Measurements from ENCODE around the gene CTDSP2. TPM values are rescaled to one million over a fixed set of nuclear protein-coding genes. Genes with fewer than 3 reads are reported as not detected.
A peak's percentile ranks its signal among the peaks of the same experiment; 100 is the strongest.
"Not testable (repeated sequence)": the region's sequence is repeated elsewhere in the genome, so short reads cannot be mapped to it uniquely, and the experiment has no call there.

Gene CTDSP2
- total RNA-seq, 1 donor from 2014 or later: 49.8 TPM

DNA sequence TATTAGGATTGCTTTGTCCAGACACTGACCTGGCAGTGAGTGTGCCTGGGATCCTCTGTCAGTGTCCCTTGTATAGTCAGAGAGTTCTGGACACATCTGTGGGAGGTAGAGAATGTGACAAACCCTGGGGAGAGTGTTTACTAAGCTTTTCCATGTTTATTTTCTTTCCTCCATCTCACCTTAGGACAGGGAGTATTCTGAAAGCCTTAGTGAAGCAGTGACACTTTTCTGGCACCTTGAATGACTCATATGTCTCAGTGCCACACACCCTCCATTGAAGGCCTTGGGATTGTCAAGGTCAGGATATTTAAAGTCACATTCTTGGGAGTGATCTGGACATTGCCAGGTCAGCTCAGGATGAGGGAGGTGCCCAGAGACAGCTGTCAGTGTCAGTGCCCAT is 34.9 kb upstream of the CTDSP2 start:
- ATAC-seq: peak; percentile 82

DNA sequence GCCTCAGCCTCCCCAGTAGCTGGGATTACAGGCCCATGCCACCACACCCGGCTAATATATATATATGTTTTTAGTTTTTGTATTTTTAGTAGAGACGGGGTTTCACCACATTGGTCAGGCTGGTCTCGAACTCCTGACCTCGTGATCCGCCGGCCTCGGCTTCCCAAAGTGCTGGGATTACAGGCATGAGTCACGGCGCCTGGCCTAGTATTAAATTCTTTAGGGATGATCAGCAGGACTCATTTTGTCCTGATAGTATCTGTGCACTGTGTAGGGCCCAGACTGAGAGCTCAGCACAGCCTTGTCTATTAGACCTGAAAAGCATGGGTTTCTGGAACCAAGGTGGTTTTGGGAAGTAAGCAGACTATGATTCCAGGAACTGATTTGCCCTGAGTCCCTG is 34.5 kb upstream of the CTDSP2 start:
- ATAC-seq: peak; percentile 45

GRCh38 chr12:57877876-57878275 is 31.3 kb upstream of the CTDSP2 start:
- ATAC-seq: no peak

DNA sequence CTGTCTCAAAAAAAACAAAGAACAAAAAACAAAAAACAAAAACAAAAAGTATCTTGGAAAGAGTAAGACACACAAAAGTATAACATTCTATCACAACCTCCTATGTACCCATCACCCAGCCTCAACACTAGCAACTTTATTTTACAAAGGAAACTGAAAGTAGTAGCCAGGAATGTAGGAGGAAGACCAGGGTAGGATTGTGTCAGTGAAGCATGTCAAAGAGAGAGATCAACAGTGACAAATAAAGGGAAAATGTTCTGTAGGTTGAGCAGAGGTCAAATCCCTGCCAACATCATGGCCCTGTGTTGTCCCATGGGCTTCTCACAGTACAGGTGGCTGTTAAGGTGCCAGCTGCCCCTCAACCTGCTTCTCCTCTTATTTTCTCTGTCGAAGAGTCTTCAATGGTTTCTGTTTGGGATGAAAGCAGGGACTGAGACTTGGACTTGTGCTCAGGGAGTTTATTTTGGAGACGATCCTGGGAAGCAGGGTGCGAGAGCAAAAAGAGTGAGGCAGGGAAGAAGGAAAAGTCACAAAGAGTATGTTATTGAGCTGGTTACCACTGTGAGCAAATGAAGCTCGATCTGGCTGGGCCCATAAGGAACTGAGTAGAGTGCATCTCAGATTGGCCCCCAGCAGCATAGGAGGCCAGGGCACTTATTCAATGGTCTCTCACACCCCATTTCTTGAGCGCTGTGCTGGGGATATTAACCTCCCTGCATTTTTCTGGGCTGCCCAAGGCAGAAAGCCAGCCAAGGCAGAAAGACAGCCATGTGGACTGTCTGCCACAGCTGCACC is 29.4 kb upstream of the CTDSP2 start:
- no peak for ATAC-seq

DNA sequence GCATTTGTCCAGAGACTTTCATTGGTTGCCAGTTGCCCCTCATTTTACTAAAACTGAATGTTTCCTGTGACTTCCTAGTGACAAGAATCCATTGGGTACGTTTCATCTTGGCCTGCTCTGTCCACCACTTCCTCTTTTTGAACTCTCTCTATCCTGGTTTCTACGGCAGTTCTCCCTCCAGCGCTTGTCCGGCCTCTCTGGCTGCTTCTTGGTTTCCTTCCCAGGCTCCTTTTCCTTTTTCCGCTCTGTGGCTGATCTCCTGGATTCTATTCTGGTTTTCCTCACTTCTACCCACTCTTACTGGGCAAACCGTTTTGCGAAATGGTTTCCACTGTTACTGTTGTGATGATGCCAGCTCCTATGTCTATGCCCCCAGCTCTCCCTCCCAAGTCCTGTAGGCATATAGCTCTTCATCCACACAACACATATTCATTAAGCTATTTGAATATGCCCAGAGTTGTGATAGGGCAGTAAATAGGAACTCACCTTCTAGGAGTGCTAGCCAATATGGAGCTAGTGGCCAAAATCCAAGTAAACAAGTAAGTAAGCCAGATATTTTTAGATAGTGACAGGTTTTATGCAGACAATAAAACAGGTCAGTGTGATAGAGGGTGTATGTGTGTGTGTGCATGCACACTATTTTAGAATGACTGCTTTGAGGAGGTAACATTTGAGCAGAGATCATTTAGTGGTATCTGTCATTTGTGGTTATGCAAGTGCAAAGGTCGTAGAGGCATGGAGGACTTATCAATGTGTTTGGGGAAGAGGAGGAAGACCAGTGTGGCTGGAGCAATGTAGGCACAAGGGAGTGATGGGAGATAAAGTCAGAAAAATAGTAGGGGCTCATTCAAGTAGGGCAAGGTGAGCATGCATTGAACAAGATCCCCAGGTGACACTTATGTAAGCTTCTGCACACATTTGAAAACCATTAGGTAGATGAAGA is 27.9 kb upstream of the CTDSP2 start:
- ATAC-seq: no peak

GRCh38 chr12:57872362-57872761 is 25.8 kb upstream of the CTDSP2 start:
- no peak for ATAC-seq

DNA sequence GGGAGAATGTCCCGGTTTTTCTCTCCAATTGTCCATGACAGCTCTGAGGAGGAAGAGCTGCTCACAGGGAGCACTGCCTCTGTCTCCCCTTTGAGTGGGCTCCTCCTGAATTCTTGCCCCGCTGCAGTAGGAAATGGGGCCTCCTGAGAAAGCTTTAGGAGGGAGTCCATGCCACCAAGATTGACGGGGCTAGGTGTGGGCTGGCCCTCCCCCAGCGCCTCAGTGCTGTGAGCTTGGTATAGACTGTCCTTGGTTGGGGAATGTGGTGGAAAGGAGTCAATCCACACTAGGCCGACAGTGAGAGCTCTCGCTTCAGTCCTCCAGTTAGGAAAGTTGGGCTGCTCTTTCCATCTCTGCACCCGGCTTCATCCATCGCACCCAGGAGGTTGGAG is 23.4 kb upstream of the CTDSP2 start:
- ATAC-seq: no peak

DNA sequence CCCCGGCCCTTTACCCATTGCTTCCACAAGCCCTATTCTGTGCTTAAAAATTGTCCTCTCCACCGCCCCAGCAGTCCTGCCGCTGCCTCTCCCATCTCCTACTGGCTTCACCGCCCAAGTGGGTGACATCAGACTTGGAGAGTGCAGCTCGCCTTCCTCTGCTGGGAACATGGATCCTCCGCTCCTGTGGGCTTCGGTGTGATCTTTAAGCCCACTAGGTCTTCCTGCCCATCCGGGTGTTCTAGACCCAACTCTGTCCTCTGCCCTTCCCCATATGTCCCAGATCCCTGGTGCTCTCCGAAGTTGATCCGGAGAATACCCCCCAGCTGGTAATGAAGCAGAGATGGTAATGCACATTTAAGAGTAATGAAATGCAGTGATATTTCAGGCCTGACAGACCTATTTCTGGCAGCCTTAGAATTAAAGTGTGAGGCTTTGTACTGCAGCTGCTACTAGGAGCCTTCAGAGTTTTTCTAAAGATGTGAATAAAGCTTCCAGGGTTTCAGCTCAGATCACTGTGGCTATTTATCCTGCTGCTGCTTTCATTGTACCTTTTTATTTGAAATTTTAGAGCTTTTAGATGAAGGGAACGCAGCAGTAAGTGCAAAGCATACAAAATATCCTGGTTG is 22.9 kb upstream of the CTDSP2 start:
- ATAC-seq: no peak

GRCh38 chr12:57868851-57869268 is 22.3 kb upstream of the CTDSP2 start:
- ATAC-seq: no peak

GRCh38 chr12:57868221-57868620 is 21.7 kb upstream of the CTDSP2 start:
- ATAC-seq: no peak

DNA sequence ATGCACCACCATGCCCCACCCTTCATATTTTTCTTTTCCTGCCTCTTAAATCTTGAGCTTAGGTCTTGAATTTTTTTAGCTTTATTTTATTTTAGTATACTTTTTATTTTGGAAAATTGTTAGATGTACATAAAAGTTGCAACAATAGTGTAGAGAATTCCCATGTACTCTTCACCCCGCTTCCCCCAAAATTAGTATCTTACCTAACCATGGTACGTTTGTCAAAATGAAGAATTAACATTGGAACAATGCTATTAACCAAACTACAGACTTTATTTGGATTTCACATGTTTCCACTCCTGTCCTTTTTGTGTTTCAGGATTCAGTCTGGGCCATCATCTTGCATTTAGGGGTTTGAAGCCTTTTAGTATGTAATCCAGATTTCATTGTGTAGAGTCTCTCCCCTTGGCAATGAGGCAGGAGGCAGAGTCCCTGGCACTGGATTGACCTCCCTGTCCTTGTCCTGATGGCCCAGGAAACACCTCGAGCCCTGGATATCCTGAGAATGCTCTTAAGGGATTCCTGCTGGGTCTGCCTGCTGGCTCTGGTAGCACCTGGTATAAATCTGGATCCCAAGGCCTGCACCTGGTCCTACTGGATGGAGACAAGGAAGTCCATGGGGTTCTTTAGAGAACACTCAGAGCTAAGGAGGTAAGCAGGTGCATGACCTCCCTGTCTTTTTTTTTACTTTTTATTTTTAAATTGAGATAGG is 19.9 kb upstream of the CTDSP2 start:
- no peak for ATAC-seq

DNA sequence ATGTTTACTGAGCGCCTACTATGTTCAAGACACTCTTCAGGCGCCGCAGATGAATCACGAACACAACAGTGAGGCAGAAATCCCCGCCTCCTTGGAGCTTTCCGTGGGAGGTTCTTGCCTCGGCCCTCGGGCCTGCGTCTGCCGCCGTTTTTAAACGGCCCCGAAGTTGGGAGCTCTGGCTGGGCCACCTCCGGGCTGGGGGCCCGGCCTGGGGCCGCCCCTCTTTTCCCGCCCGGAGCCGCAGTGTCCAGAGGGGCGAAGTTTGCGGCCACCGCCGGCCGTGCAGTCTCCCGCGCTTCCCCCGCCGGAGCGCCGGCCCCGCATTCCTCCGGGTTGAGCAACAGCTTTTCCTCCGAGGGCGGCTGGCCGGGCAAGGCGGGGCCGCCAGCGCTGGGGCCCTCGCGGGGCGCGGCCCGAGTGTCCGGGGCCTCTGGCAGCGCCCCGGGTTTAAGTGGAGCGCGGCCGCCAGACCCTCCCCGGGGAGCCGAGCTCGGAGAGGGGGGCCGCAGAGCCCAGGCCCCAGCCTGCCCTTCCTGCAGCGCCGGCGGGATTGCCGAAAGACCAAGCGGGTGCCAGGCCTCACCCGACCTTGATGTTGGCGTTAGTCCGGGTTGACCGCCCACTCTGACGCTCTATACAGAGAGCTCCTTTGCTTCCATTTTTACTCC is 18.7 kb upstream of the CTDSP2 start:
- ATAC-seq: peak; percentile 78

DNA sequence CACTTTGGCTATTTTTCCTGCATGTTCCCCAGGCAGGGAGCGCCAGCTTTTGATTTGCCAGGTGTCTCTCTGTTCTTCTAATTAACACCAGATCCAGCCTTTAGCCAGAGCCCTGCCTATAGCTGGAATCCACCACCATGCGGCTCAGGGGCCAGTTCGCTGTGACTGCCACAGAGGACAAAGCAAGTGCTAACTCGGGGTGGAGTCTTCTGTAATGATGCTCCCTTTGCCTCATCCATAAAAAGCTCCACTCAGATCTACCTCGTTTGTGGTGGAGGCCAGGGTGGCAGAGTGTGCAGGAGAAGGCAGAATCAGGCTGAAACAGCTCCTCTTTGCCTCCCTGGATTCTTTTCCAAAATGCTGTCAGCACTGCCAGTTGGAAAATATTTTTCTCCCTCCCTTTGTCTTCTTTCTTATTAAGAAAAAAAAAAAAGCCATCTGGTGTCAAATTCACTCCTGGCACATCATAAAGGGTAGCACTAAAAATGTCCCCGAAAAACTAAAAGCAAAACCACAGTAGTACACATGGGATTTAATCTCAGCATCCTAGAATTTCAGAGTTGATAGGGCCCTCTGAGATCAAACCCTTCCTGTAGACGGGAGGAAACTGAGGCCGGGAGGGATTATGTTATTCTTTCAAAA is 18.0 kb upstream of the CTDSP2 start:
- ATAC-seq: peak; percentile 33

DNA sequence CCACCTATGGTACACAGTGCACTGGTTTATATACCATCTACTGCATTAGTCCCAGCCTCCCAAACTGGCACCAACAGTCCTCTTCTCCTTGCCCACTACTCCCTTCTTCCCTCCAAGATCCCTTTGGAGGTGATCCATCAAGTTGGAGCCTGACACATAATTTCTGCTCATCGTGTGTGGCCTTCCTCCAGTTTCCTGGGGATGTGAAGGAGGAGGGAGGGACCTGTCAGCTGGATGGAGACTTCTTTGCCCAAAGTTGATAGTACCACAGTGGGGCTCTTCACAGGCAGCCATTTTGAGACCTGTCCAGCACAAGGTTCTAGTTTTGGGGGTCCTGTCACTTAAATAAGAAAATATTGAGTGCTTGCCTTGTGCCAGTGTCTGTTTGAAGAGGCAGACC is 17.1 kb upstream of the CTDSP2 start:
- ATAC-seq: no peak

DNA sequence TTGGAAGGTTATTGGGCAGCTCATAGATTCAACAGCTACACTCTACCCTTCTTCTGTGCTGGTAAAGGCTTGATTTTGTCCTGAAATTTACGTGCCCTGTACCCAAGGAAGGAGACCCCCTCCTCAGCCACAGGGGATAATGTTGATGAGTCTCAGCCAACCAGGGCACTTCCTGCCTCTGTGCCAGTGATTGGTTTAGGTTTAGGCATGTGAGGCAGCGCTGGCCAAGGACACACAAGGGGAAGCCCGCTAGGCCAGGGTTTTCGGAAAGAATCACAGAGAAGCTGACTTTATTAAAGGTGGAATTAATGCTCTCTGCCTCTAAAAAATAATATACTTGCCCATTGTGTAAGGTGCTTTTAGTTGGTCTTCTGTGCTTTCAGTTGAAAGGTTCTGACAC is 15.4 kb upstream of the CTDSP2 start:
- no peak for ATAC-seq

GRCh38 chr12:57860883-57861282 is 14.4 kb upstream of the CTDSP2 start:
- ATAC-seq: not testable (repeated sequence)

GRCh38 chr12:57859121-57859520 is 12.6 kb upstream of the CTDSP2 start:
- no peak for ATAC-seq

GRCh38 chr12:57858123-57858522 is 11.6 kb upstream of the CTDSP2 start:
- ATAC-seq: peak; percentile 29

GRCh38 chr12:57854965-57855364 is 8.4 kb upstream of the CTDSP2 start:
- no peak for ATAC-seq

GRCh38 chr12:57853864-57854556 is 7.5 kb upstream of the CTDSP2 start:
- peak; percentile 51 for ATAC-seq

Measured in esophagus mucosa (tissue), 1 donor.